ENCODE measurements around the gene AMDHD2. TPM values are rescaled to one million over a fixed set of nuclear protein-coding genes. Genes with fewer than 3 reads are reported as not detected.

AMDHD2 gene
- total RNA-seq, 4 donors from 2014 or later, result 26.7 to 35.9 (median 30.7) TPM

GRCh38 chr16:2495041-2495440 lies 25.1 kb upstream of the AMDHD2 start:
- ATAC-seq (ENCODE audit: low FRiP score) (no peak), DNase-seq (ENCODE audit: low spot score) (no peak)
- no peak for TF ChIP-seq CTCF (IDR thresholded peaks at IDR 0.05)

GRCh38 chr16:2496223-2497115 lies 23.7 kb upstream of the AMDHD2 start:
- TF ChIP-seq CTCF (IDR thresholded peaks at IDR 0.05), result no peak
- no peak for ATAC-seq (ENCODE audit: low FRiP score)
- DNase-seq (ENCODE audit: low spot score), result no peak

GRCh38 chr16:2497116-2497630 lies 23.0 kb upstream of the AMDHD2 start:
- DNase-seq (ENCODE audit: low spot score) (no peak), ATAC-seq (ENCODE audit: low FRiP score) (no peak)
- TF ChIP-seq CTCF (IDR thresholded peaks at IDR 0.05), result no peak

- no peak for DNase-seq (ENCODE audit: low spot score)
- ATAC-seq (ENCODE audit: low FRiP score), result no peak
Observed at GRCh38 chr16:2497695-2498484, 22.3 kb upstream of the AMDHD2 start.

GRCh38 chr16:2498531-2499253 lies 21.5 kb upstream of the AMDHD2 start:
- TF ChIP-seq CTCF (IDR thresholded peaks at IDR 0.05), result no peak
- DNase-seq (ENCODE audit: low spot score) (no peak), ATAC-seq (ENCODE audit: low FRiP score) (no peak)

More at GRCh38 chr16:2497695-2498484, 22.3 kb upstream of the AMDHD2 start:
- no peak for TF ChIP-seq CTCF (IDR thresholded peaks at IDR 0.05)

GRCh38 chr16:2499454-2499853 lies 20.7 kb upstream of the AMDHD2 start:
- no peak for DNase-seq (ENCODE audit: low spot score)
- TF ChIP-seq CTCF (IDR thresholded peaks at IDR 0.05), result no peak
- no peak for ATAC-seq (ENCODE audit: low FRiP score)
